K562 (cell line): ENCODE data around the gene TRIM27. TPM values are rescaled to one million over a fixed set of nuclear protein-coding genes. Genes with fewer than 3 reads are reported as not detected.

Experiments used
- MGA ChIP-seq: fragments of 450-650 bp; IDR thresholded peaks from 2 replicates; pipeline ENCODE4 v1.6.1; 2016; ENCODE audit warnings: mild to moderate bottlenecking, moderate library complexity
- RCOR1 ChIP-seq, 2 experiments: IDR thresholded peaks; 2 replicates each; pipeline ENCODE4 v1.6.1; 2012; ENCODE audit warnings: low read depth in 2 of 2, low read length in 2 of 2, borderline replicate concordance in 1 of 2, improper control_type of control experiment in 1 of 2
- TAF9B ChIP-seq: fragments of 450-650 bp; IDR thresholded peaks from 2 replicates; pipeline ENCODE4 v1.6.1; 2018; ENCODE audit warnings: mild to moderate bottlenecking; ENCODE audit not compliant: partially characterized antibody
- ZBTB7A ChIP-seq: IDR thresholded peaks from 2 replicates; pipeline ENCODE4 v1.6.1; 2011; ENCODE audit warnings: low read depth, mild to moderate bottlenecking, low read length, moderate library complexity, borderline replicate concordance; ENCODE audit not compliant: control insufficient read depth
- ZNF318 ChIP-seq, 2 experiments: fragments of 450-650 bp; IDR thresholded peaks; 2 replicates each; pipeline ENCODE4 v1.6.1; 2016; ENCODE audit warnings: mild to moderate bottlenecking in 2 of 2, borderline replicate concordance in 1 of 2, low read depth in 1 of 2, moderate library complexity in 1 of 2
- polyA plus RNA-seq, 8 experiments: library from polyadenylated mRNA; depleted of rRNA in 4 of 8; stranded (reverse) in 5 of 8; unstranded in 3 of 8; fragments of >200 nt; fragmentation: Nextera tagmentation in 2 of 8; fragmentation: Illumina TruSeq in 1 of 8; extraction: Ambion mirVana in 2 of 8; extraction: Trizol in 1 of 8; gene quantifications; 2 replicates each; pipeline versions ENCODE4 v1.2.1 to v1.2.3, GENCODE V29; 2011 to 2014; ENCODE audit warnings: inconsistent platforms in 1 of 8, missing spikeins in 1 of 8
- total RNA-seq, 7 experiments: library from RNA; depleted of rRNA in 6 of 7; stranded (reverse); fragments of >200 nt in 6 of 7; fragmentation: Illumina TruSeq in 2 of 7; extraction: Trizol in 2 of 7; gene quantifications; 2 replicates each; pipeline versions ENCODE4 v1.2.1 to v1.2.3, GENCODE V29; 2011 to 2021; ENCODE audit warnings: low replicate concordance in 1 of 7

TRIM27 gene
- total and polyA plus RNA-seq, 9 of the 15 experiments (the other 6 are each of a cell fraction or from before 2014, with no cell fraction given), result 37.7 to 235 (median 122) TPM

- TF ChIP-seq ZNF318 (IDR thresholded peaks at IDR 0.05; ENCODE audit: borderline replicate concordance in 1 of 2, low read depth in 1 of 2) (no peak), RCOR1 (IDR thresholded peaks at IDR 0.05; ENCODE audit: borderline replicate concordance in 1 of 2, low read depth in 2 of 2, low read length in 2 of 2) (peak; percentile 38 to 90), ZBTB7A (peak; percentile 52; the same call in 1 of the 2 replicates), MGA (peak; percentile 55), TAF9B (peak; percentile 53)
Measured at GRCh38 chr6:28960846-28961500, 37.2 kb upstream of the TRIM27 start (continued).
